Measurements from ENCODE around the gene HOMER1. TPM values are rescaled to one million over a fixed set of nuclear protein-coding genes. Genes with fewer than 3 reads are reported as not detected.

HOMER1 gene
- total RNA-seq, 1 donor from 2014 or later, result 7.4 TPM

- Histone ChIP-seq H3K9me3 (no peaks in the 10 kb centered on the region), H3K36me3 (no peaks in the 10 kb centered on the region), H3K27me3 (no peaks in the 10 kb centered on the region), H3K27ac (no peak overlapping the region), H3K4me1 (no peaks in the 10 kb centered on the region), H3K4me3 (no peak overlapping the region)
- no peak for TF ChIP-seq CTCF (IDR thresholded peaks at IDR 0.05)
- DNase-seq (no peak), ATAC-seq (no peak)
- intact Hi-C loops (cut with DNase I), result no loop called here
These were observed 77.1 kb downstream of the HOMER1 start for GRCh38 chr5:79436821-79437220.

- no peak for TF ChIP-seq CTCF (IDR thresholded peaks at IDR 0.05)
- Histone ChIP-seq H3K4me1 (no peaks in the 10 kb centered on the region), H3K27ac (no peak overlapping the region), H3K9me3 (no peaks in the 10 kb centered on the region), H3K36me3 (no peaks in the 10 kb centered on the region), H3K4me3 (no peak overlapping the region), H3K27me3 (no peaks in the 10 kb centered on the region)
- intact Hi-C loops (cut with DNase I), result no loop called here
- DNase-seq (no peak), ATAC-seq (no peak)
These were observed 77.7 kb downstream of the HOMER1 start for GRCh38 chr5:79436224-79436623.

GRCh38 chr5:79430196-79430595 lies 83.7 kb downstream of the HOMER1 start:
- Histone ChIP-seq H3K9me3 (no peaks in the 10 kb centered on the region), H3K27ac (no peak overlapping the region), H3K27me3 (no peaks in the 10 kb centered on the region), H3K36me3 (no peaks in the 10 kb centered on the region), H3K4me1 (no peaks in the 10 kb centered on the region), H3K4me3 (no peak overlapping the region)
- ATAC-seq (no peak), DNase-seq (no peak)
- intact Hi-C loops (cut with DNase I), result no loop called here
- no peak for TF ChIP-seq CTCF (IDR thresholded peaks at IDR 0.05)

GRCh38 chr5:79423296-79423695 lies 90.6 kb downstream of the HOMER1 start:
- Histone ChIP-seq H3K36me3 (no peaks in the 10 kb centered on the region), H3K27ac (no peak overlapping the region), H3K4me1 (no peaks in the 10 kb centered on the region), H3K4me3 (no peak overlapping the region), H3K27me3 (no peaks in the 10 kb centered on the region), H3K9me3 (no peaks in the 10 kb centered on the region)
- TF ChIP-seq CTCF (IDR thresholded peaks at IDR 0.05), result no peak
- no peak for DNase-seq
- intact Hi-C loops (cut with DNase I), result no loop called here
- ATAC-seq, result no peak

GRCh38 chr5:79420248-79420647 lies 93.7 kb downstream of the HOMER1 start:
- Histone ChIP-seq H3K36me3 (no peaks in the 10 kb centered on the region), H3K4me1 (no peaks in the 10 kb centered on the region), H3K27ac (no peak overlapping the region), H3K27me3 (no peaks in the 10 kb centered on the region), H3K9me3 (no peaks in the 10 kb centered on the region), H3K4me3 (no peak overlapping the region)
- DNase-seq (no peak), ATAC-seq (no peak)
- intact Hi-C loops (cut with DNase I), result no loop called here
- no peak for TF ChIP-seq CTCF (IDR thresholded peaks at IDR 0.05)

GRCh38 chr5:79418276-79418675 lies 95.7 kb downstream of the HOMER1 start:
- Histone ChIP-seq H3K36me3 (no peaks in the 10 kb centered on the region), H3K4me3 (no peak overlapping the region), H3K4me1 (no peaks in the 10 kb centered on the region), H3K9me3 (no peaks in the 10 kb centered on the region), H3K27ac (no peak overlapping the region), H3K27me3 (no peaks in the 10 kb centered on the region)
- intact Hi-C loops (cut with DNase I), result no loop called here
- no peak for TF ChIP-seq CTCF (IDR thresholded peaks at IDR 0.05)
- no peak for DNase-seq
- no peak for ATAC-seq
